GF-D8 (cell line): ENCODE measurements around the gene UBE2D3.

ENCODE experiments used
- DNase-seq: peaks from one replicate; lab custom pipeline; 2025; lab: John Stamatoyannopoulos, UW

The UBE2D3 gene

GRCh38 chr4:102754044-102754443, 73.3 kb downstream of the UBE2D3 start:
- no peak for DNase-seq

GRCh38 chr4:102751941-102752340, 75.4 kb downstream of the UBE2D3 start:
- no peak for DNase-seq
